ENCODE data around the gene C1QTNF12.

DNA sequence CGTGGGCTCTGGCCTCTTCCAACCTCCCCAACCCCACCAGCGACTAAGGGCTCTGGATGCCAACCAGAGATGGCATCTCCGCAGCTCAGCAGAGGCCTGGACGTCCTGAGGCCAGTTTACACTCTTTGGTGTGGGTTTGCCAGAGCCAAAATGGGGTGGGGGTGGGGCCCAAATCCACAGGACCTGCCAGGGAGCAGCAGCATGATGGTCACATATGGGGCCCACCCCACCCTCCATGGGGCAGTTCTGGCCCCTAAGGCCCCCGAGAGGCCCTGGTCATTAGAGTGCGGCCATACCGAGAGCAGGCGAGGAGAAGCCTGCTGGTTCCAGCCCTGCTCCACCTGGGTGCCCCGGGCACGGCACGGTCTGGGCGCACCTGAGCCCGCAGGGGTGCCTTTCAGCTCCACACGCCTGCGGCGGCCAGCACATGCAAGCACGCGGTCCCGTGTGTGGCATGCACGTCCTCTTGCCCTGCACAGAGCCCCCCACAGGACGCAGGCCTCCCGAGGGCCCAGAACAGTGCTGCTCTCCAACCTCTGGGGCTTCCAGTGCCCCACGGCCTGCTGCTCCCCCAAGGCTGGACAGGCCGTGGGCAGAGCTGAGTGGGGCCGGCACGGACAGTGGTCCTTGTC is 4.8 kb downstream of the C1QTNF12 start:
- TF ChIP-seq, protein P1, sequence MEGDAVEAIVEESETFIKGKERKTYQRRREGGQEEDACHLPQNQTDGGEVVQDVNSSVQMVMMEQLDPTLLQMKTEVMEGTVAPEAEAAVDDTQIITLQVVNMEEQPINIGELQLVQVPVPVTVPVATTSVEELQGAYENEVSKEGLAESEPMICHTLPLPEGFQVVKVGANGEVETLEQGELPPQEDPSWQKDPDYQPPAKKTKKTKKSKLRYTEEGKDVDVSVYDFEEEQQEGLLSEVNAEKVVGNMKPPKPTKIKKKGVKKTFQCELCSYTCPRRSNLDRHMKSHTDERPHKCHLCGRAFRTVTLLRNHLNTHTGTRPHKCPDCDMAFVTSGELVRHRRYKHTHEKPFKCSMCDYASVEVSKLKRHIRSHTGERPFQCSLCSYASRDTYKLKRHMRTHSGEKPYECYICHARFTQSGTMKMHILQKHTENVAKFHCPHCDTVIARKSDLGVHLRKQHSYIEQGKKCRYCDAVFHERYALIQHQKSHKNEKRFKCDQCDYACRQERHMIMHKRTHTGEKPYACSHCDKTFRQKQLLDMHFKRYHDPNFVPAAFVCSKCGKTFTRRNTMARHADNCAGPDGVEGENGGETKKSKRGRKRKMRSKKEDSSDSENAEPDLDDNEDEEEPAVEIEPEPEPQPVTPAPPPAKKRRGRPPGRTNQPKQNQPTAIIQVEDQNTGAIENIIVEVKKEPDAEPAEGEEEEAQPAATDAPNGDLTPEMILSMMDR (IDR thresholded peaks at IDR 0.05): no peak
- TF ChIP-seq POLR2A (IDR thresholded peaks at IDR 0.05): no peak

All from esophagus squamous epithelium (tissue), 4 donors.